GM08714 (cell line): ENCODE measurements around the gene TNS1.

Source experiments
- H3K4me3 ChIP-seq: fragments of 200-500 bp; sonication (Bioruptor generic); 2 replicates; pipeline ENCODE4 v1.5.1; 2014; ENCODE audit warnings: mild to moderate bottlenecking, low read length, inconsistent platforms
- ZNF274 ChIP-seq: IDR thresholded peaks from 2 replicates; pipeline ENCODE4 v1.6.1; 2012; ENCODE audit warnings: mild to moderate bottlenecking, low read depth, low read length

TNS1 gene

DNA sequence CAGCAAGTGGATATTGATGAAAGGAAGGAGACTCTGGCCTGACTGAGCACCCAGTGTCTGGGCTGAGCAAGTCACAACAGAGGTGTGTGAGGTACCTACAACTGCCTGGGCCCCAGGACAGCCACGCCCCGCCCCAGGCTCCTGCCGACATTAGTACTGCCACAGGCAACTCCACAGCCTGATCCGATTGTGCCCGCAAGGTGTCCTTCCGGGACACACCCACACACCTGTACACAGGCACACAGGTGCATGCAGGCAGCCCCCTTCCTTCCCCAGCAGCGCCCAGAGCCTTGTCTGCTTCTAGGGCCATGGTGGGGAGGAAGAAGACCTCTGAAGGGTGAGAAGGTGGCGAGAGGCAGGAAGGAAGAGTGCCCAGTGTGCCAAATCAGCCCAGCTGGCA lies 83.6 kb downstream of the TNS1 start:
- no peak overlapping the region for H3K4me3 ChIP-seq
- no peak for TF ChIP-seq ZNF274

DNA sequence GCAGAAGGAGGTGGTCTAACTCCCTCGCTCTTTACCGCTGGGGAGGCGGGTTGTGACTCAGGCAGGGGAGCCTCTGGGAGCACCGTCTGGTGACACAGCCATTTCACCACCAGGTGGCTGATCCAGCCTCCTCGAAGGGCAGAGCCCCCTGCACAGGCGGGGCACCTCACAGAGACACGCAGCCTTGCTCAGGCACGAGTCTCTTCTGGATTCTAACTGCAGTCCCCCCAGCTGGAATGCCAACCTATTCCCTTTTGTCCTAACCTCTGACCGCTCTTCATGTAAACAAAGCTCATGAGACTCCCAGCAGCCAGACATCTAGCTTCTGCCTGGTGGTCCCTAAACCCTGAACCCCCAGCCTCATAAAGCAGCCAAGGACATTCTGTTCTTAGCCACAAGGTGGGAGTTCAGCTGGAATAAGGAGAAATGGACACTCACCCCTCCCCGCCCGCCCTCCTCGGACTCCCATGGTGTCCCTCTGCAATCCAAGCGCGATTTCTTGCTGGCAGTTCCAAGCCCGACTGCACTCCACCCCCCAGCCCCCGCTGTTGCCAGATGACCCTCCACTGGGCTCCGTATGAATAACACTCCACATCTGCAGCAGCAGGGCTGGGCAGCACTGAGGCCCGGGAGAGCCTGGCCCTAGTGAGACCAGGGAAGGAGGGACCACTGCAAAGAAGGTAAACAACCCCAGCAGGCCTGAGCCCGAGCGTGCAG lies 84.3 kb downstream of the TNS1 start:
- H3K4me3 ChIP-seq, result no peak overlapping the region

DNA sequence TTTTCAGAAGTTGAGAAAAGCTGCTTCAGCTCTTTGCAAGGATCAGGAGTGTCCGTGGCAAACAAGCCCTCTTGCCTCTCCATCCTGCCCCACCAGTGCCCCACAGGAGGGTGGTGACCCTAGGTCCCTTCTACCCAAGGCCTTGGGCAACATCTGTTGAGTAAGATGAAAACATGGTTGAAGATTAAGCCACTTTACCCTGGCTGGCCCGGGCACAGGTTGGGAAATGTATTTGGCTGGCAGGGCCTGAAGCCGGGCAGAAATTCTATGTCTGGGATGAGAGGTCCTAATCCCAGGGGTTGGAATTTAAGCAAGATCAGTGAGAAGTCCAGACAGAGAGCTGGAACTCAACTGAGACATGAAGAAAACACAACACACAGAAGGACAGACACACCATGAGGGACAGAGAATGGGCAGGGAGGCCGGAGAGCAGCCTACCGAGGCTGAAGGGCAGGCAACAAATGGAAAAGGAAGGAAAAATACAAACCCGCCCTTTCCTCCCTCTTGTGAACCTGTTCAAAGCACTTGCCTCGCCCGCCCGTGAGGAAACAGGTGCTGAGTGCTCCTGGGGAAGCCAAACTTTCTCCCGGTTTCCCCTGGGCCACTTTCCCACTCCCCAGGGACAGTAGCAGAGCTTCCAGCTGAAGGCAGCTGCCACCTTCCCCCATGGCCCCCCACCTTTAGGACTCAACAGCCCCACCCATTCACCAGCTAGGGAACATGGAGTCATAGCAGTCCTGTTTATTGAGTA lies 86.1 kb downstream of the TNS1 start:
- H3K4me3 ChIP-seq, result no peak overlapping the region
- TF ChIP-seq ZNF274, result no peak

More for the DNA sequence above, 84.3 kb downstream of the TNS1 start:
- no peak for TF ChIP-seq ZNF274

DNA sequence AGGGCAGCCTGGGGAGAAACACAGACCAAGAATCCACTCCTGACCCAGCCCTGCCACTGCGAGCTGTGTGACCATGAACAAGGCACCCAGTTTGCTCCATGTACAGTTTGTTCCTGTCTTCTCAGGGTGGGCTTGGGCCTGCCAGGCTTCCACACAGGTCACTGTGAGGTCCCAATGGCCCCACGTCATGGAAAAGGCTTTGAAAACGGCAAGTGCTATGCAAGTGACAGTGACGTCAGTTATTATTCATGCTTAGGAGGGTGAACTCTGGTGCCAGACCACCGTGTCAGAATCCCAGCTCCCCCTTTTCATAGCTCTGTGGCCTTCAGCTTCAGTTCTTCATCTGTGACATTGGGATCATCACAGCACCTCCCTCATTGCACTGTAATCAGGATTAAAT lies 87.1 kb downstream of the TNS1 start:
- no peak for TF ChIP-seq ZNF274
- H3K4me3 ChIP-seq, result no peak overlapping the region

DNA sequence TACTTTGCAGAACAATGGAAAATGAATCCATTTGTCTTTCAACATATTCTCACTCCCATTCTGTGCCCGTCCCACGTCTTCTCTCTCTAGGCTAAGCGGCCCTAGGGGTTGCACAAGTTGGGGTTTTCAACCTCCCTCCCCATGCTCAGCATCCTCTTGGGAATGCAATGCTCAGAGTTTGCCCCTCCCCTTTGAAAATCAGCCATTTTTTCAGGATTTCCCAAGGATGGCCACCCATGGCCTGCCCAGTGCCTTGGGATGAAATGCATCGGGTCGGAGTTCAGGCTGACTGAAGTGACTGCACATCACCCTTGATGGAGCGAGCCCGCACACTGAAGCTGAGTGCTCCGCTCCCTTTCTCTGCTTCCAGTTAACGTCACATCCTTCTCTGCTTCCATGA lies 87.9 kb downstream of the TNS1 start:
- TF ChIP-seq ZNF274, result no peak

DNA sequence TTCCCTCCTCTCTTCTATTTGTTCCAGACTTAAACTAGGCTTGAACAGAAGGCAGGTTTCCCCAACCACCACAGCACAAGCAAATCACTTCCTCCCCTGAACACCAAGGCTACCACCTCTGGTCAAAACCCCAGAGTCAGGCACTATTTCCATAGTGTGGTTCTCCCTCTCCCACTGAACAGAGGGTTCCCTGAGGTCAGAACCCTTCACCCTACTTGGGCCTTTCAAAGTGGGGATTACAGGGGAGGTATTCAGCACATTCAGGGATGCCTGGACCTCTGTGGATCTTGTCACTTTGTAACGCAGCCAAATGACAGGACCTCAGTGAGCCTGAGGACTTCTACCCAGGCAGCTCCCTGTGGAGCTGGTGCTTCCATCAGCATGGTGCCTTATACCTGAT lies 88.7 kb downstream of the TNS1 start:
- no peak for TF ChIP-seq ZNF274
- H3K4me3 ChIP-seq, result no peak overlapping the region

More for the DNA sequence above, 87.9 kb downstream of the TNS1 start:
- no peak overlapping the region for H3K4me3 ChIP-seq

DNA sequence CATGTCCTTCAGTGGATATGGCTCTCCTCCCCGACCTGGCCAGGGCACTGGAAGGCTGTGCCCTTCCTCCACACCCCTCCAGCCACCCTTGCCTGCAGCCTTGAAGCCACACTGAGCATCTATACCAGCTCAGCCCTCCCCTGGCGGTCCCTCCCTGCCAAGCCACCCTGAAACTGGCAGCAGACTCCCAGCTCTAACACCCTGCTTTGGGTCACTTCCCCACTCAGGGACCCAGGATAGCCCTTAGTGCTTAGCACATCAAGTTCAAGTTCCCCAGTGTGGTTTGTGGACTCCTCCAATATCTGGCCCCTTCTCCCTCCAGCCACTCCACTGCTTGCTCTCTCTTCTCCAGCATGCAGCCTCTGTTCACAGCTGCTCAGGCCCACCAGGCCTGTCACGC lies 89.4 kb downstream of the TNS1 start:
- TF ChIP-seq ZNF274, result no peak
- no peak overlapping the region for H3K4me3 ChIP-seq

DNA sequence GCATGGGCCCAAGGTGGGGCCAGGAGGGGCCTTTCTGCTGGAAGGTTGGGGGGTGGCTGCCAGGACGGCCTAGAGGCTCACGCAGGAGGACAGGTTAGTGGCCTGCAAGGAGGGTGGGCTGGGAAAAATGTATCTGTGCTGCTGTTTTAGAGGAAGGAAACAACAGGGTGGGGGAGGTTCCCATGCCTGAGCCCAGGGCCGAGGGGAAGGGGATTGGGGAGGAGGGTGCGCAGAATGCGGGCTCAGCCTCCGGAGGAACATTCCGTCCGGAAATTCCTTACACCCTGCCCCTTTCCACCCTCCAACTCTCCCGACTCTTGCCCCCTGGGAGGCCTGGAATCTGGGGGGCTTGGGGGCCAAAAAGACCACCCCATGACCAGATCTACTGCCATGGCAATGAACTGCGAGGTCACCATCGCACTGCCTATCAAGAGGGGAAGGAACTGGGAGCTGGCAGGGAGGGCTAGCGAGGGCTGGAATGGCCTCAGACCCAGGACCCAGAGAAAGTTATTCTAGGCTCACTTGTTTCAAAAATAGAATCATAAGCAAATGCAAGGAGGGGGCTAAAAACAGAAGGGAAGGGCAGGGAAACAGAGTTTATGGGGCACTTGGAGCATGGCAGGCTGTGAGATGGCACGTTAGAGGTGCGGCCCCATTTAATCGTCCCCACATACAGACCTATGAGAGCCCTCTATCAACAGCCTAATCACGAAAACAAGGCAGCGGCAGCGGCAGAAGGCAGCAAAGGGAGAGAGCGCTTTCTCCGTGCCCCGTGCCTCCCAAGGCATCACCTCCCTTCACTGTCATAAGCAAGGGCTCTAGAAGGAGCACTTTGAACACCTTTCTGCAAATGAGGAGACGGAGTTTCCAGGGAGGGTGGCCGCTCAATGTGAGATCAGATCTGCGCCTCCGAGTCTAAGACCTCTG lies 90.4 kb downstream of the TNS1 start:
- H3K4me3 ChIP-seq, result no peak overlapping the region
- no peak for TF ChIP-seq ZNF274

DNA sequence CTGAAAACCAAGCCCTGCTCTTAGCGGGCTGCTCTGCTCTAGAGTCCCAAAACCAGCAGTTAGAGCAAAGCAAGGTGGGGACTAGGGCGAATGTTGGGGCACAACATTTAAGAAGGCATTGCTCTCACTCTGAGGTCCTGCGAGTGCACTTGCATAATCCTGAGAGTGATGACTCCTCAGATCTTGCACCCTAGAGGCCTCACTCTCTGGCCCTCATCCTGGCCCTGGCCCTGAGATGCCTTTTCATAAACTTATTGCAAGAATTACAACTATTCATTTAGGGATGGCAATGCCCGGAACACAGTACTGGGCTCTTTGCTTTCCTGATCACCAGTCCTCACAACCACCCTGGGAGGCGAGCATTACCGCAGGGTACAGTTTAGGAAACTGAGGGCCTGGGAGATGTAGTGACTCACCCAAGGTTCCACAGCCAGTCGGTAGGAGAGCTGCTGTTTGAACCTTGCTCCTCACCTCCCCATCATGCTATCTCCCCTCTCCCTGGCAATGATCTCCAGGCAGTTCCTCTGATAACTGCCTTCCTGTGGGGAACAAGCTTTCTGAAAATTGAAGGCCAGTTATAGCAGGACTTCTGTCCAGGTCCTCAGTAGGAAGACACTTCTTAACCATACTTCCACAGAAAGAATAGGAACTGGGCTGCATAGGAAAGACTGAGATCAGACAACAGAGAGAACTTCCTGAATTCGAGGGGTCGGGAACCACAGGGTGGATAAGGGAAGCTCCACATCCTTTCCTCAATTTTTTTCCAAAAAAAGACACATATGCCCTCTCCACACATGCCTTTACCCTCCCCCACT lies 91.3 kb downstream of the TNS1 start:
- no peak overlapping the region for H3K4me3 ChIP-seq
- no peak for TF ChIP-seq ZNF274

DNA sequence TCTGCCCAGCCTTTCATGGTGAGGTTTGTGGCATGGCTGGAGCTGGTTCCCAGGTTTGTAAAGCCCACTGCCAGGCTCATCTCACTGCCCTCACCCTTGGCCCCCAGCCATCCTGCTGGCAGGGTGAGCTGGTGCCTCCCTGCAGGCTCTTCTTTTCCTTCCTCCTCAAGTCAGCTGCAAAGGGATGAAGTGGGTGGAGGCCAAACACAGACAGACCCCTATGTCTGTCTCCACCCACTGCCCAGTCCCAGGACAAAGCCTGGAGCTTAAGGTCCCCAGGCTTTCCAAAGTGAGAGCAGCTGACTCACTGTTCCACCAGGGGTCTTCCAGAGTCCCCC lies 92.0 kb downstream of the TNS1 start:
- TF ChIP-seq ZNF274, result no peak
- no peak overlapping the region for H3K4me3 ChIP-seq

DNA sequence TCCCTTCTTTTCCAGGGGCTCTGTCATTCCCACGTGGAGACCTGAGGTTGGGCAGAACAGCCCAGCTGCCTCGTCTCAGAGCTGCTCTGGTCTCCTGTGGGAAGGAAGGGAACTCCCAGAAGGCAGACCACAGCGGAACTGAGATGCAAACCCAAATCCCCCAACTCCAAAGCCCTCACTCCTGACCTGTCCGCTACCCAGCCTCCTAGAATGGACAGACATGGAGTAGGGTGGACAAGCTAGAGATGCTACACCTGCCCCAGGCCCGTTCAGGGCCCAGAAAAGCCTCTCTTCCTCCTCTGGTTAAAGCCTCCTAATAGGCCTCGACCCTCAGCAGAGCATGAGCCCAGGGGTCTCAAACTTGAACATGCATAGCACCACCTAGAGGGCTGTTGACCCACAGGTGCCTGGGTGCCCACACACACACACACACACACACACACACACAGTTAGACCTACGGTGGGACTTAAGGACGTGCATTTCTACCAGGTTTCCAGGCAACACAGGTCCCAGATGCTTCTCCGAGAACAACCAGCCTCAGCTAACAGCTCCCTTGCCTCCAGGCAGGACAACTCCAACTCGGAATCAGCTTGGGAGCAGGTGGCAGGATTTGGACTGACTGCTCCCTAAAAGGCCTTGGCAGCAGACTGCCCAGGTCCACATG lies 93.5 kb downstream of the TNS1 start:
- no peak overlapping the region for H3K4me3 ChIP-seq
- no peak for TF ChIP-seq ZNF274

DNA sequence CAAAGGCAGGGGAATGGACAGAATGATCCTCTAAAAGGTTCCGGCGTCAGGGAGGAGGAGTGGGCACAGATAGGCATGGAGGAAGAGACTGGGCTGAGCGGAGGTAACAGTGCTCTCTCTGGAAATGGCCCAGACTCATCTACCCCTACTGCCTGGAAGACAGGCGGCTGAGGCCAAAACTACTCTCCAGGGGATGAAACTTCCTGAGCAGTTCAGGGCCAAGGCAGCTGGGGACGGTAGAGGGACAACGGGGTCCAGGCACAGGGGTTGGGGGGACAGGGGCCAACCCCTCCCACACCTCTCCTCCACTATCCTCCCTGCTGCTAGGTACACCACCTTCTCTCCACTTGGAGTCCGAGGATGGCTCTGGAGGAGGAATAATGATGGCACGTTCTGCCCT lies 94.3 kb downstream of the TNS1 start:
- no peak for TF ChIP-seq ZNF274
- H3K4me3 ChIP-seq, result no peak overlapping the region

DNA sequence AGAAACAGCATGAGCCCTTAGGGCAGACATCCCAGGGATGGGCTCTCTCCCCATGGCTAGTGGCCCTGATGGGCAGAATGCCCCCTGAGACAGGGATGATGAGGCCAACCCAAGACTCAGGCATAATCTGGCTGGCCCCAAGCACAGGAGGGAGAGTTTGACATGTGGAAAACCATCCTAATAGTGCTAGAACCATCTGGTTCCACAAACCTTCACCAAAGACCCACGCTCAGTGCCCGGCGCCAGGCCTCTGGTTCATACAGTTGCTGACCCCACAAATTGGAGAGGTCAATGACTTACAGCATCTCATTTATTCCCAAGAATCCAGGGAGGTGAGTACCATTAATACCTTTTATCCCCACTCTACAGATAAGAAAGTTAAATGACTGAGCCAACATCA lies 95.5 kb downstream of the TNS1 start:
- TF ChIP-seq ZNF274, result no peak
- H3K4me3 ChIP-seq, result no peak overlapping the region
